ENCODE measurements around the gene FDXACB1.

FDXACB1 gene

DNA sequence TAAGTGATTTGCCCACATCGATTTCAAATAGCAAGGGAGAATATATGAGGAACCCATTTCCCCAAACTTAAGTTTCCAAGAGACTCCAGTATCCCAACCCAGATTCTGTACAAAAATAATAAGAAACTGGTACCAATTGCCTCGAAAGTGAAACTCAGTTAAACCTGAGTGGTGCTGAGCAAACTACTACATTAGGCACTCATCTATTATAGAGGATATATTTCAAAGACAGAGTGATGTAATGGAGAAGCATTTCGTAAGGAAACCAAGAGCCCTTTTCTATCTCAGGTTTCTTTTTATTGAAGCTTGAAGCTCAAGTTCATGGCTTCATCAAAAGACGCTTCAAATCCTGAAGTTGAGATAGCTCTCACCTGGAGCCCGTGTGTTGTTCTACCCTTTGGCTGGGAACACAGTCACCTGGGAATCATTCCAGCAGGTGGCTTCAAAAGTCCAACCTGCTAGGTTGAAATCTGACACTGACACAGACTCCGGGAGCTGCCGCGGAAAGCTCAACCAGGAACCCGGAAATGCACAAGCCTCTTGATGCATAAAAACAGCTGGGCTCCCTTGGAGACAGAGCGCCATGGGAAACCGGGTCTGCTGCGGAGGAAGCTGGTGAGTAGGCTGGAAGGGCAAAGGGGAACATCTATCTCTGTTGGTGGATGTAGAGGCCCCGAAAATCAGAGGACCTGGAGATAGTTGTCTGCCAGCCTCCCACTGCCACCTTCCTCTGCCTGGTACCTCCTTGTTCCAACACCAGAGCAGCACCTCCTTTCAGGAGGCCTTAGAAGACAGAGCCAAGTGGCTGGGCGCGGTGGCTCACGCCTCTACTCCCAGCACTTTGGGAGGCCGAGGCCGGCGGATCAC is 39.7 kb upstream of the FDXACB1 start, which contains the start of gene C11orf52:
TSS of gene C11orf52 (plus strand) at position 524 of the 867 bp plus-strand sequence. CDS start at position 584, 60 bp downstream.
- H2BK5ac ChIP-seq (ENCODE audit: low read length), result peak within 1 kb of the TSS; percentile 82
- no peak within 1 kb of the TSS for H3K9ac ChIP-seq (ENCODE audit: low read depth, low read length, poor library complexity)
- peak within 1 kb of the TSS; percentile 90 for H4K8ac ChIP-seq (ENCODE audit: low read depth, low read length)
- H3K4me1 ChIP-seq (ENCODE audit: control insufficient read depth in 2 of 2, insufficient read depth in 1 of 2, low read depth in 1 of 2, low read length in 2 of 2), result peaks cover 5 to 6% of the 10 kb centered on the region in 2 donors
- no peak within 1 kb of the TSS for H3K14ac ChIP-seq (ENCODE audit: low read length)
- no peaks in the 10 kb centered on the region for H3K27me3 ChIP-seq (ENCODE audit: control insufficient read depth in 3 of 3, insufficient read depth in 3 of 3, low read depth in 1 of 3, low read length in 3 of 3)
- H2BK12ac ChIP-seq (ENCODE audit: low read length), result no peak within 1 kb of the TSS
- peak within 1 kb of the TSS; percentile 96 for H2AFZ ChIP-seq (ENCODE audit: low read length)
- H2AK5ac ChIP-seq (ENCODE audit: low read depth, low read length), result peak within 1 kb of the TSS; percentile 79
- H3K4me2 ChIP-seq (ENCODE audit: insufficient read depth, low read length, poor library complexity, severe bottlenecking), result peak within 1 kb of the TSS; percentile 33
- no peaks in the 10 kb centered on the region for H3K79me1 ChIP-seq (ENCODE audit: low read depth, low read length)
- peak within 1 kb of the TSS; percentile 66 for H3K4ac ChIP-seq (ENCODE audit: low read length)
- H2BK120ac ChIP-seq (ENCODE audit: low read depth, low read length), result no peak within 1 kb of the TSS
- no peak within 1 kb of the TSS for H4K91ac ChIP-seq (ENCODE audit: low read depth, low read length, poor library complexity)
- H3K4me3 ChIP-seq (ENCODE audit: low read length in 2 of 2), result peak within 1 kb of the TSS in 1 of 2 donors; percentile 21
- H3K9me3 ChIP-seq (replicated peaks in 1 of 2; ENCODE audit: control insufficient read depth in 2 of 2, insufficient read depth in 1 of 2, low read depth in 1 of 2, low read length in 2 of 2), result no peaks in the 10 kb centered on the region
- no peak within 1 kb of the TSS for H2BK15ac ChIP-seq (ENCODE audit: low read length)
- H3K23ac ChIP-seq (ENCODE audit: low read depth, low read length, poor library complexity), result peak within 1 kb of the TSS; percentile 91
- H3K36me3 ChIP-seq (replicated peaks in 1 of 2; ENCODE audit: control insufficient read depth in 2 of 2, insufficient read depth in 2 of 2, low read length in 2 of 2), result no peaks in the 10 kb centered on the region
- peak within 1 kb of the TSS; percentile 48 for H3K18ac ChIP-seq (ENCODE audit: low read length)
- no peak within 1 kb of the TSS for H3K27ac ChIP-seq (replicated peaks; ENCODE audit: low read length)
- no CpG with 5 or more reads among the region's 19 CpGs for WGBS, 2 donors (ENCODE audit: extremely low coverage in 2 of 2, insufficient read length in 2 of 2, insufficient replicate concordance in 1 of 2)
- no peak for DNase-seq (ENCODE audit: low spot score)

DNA sequence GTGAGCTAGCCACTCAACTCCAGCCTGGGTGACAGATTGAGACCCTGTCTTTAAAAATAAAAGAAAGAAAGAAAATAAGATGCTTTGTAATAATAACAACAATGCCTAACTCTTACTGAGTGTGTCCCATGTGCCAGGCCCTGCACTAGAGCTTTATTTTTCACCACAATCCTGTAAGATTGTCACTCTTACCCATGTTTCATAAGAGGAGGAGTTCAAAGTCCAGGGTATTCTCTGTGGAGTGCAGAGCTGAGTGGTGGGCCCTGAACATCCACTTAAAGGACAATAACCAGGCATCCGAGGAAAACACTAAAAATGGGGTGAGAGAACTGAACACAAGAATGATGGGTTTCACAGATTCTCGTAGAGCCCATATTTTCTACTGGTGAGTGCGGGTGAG is 38.8 kb upstream of the FDXACB1 start:
- no peak overlapping the region for H3K9ac ChIP-seq (ENCODE audit: low read depth, low read length, poor library complexity)
- H3K14ac ChIP-seq (ENCODE audit: low read length), result no peak overlapping the region
- no peak overlapping the region for H2AK5ac ChIP-seq (ENCODE audit: low read depth, low read length)
- H3K27ac ChIP-seq (replicated peaks; ENCODE audit: low read length), result no peak overlapping the region
- H3K9me3 ChIP-seq (replicated peaks in 1 of 2; ENCODE audit: control insufficient read depth in 2 of 2, insufficient read depth in 1 of 2, low read depth in 1 of 2, low read length in 2 of 2), result no peaks in the 10 kb centered on the region
- H3K4me2 ChIP-seq (ENCODE audit: insufficient read depth, low read length, poor library complexity, severe bottlenecking), result no peak overlapping the region
- H4K8ac ChIP-seq (ENCODE audit: low read depth, low read length), result no peak overlapping the region
- H3K18ac ChIP-seq (ENCODE audit: low read length), result no peak overlapping the region
- H3K79me1 ChIP-seq (ENCODE audit: low read depth, low read length), result no peaks in the 10 kb centered on the region
- H3K23ac ChIP-seq (ENCODE audit: low read depth, low read length, poor library complexity), result no peak overlapping the region
- peak overlapping the region; percentile 96 for H2AFZ ChIP-seq (ENCODE audit: low read length)
- WGBS, 2 donors (ENCODE audit: extremely low coverage in 2 of 2, insufficient read length in 2 of 2, insufficient replicate concordance in 1 of 2), result no CpG with 5 or more reads among the region's 3 CpGs
- H3K4me1 ChIP-seq (ENCODE audit: control insufficient read depth in 2 of 2, insufficient read depth in 1 of 2, low read depth in 1 of 2, low read length in 2 of 2), result peaks cover 3 to 5% of the 10 kb centered on the region in 2 donors
- no peak overlapping the region for H3K4me3 ChIP-seq (ENCODE audit: low read length in 2 of 2)
- no peak overlapping the region for H3K4ac ChIP-seq (ENCODE audit: low read length)
- no peaks in the 10 kb centered on the region for H3K27me3 ChIP-seq (ENCODE audit: control insufficient read depth in 3 of 3, insufficient read depth in 3 of 3, low read depth in 1 of 3, low read length in 3 of 3)
- H4K91ac ChIP-seq (ENCODE audit: low read depth, low read length, poor library complexity), result no peak overlapping the region
- no peak overlapping the region for H2BK15ac ChIP-seq (ENCODE audit: low read length)
- DNase-seq (ENCODE audit: low spot score), result no peak
- H2BK5ac ChIP-seq (ENCODE audit: low read length), result no peak overlapping the region
- H2BK120ac ChIP-seq (ENCODE audit: low read depth, low read length), result no peak overlapping the region
- H3K36me3 ChIP-seq (replicated peaks in 1 of 2; ENCODE audit: control insufficient read depth in 2 of 2, insufficient read depth in 2 of 2, low read length in 2 of 2), result no peaks in the 10 kb centered on the region
- H2BK12ac ChIP-seq (ENCODE audit: low read length), result no peak overlapping the region

DNA sequence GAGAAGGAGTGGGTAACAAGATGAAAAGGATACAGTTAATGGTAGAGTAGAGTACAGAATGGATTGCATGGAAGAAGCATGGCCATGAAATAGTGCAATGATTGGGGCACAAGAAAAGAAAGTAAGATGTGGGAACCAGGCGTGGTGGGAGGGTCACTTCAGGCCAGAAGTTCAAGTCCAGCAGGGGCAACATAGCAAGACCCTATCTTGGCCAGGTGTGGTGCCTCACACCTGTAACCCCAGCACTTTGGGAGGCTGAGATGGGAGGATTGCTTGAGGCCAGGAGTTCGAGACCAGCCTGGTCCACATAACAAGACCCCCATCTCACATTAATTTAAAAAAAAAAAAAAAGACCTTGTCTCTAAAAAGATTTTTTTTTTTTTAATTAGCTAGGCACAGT is 38.3 kb upstream of the FDXACB1 start:
- H4K8ac ChIP-seq (ENCODE audit: low read depth, low read length), result no peak overlapping the region
- H2BK12ac ChIP-seq (ENCODE audit: low read length), result no peak overlapping the region
- peaks cover 3 to 6% of the 10 kb centered on the region in 2 donors for H3K4me1 ChIP-seq (ENCODE audit: control insufficient read depth in 2 of 2, insufficient read depth in 1 of 2, low read depth in 1 of 2, low read length in 2 of 2)
- no peak overlapping the region for H3K4ac ChIP-seq (ENCODE audit: low read length)
- H2BK5ac ChIP-seq (ENCODE audit: low read length), result no peak overlapping the region
- H3K18ac ChIP-seq (ENCODE audit: low read length), result no peak overlapping the region
- H4K91ac ChIP-seq (ENCODE audit: low read depth, low read length, poor library complexity), result no peak overlapping the region
- H3K4me2 ChIP-seq (ENCODE audit: insufficient read depth, low read length, poor library complexity, severe bottlenecking), result no peak overlapping the region
- H3K4me3 ChIP-seq (ENCODE audit: low read length in 2 of 2), result no peak overlapping the region
- H2BK15ac ChIP-seq (ENCODE audit: low read length), result no peak overlapping the region
- no peak overlapping the region for H2AFZ ChIP-seq (ENCODE audit: low read length)
- H3K36me3 ChIP-seq (replicated peaks in 1 of 2; ENCODE audit: control insufficient read depth in 2 of 2, insufficient read depth in 2 of 2, low read length in 2 of 2), result no peaks in the 10 kb centered on the region
- no peaks in the 10 kb centered on the region for H3K27me3 ChIP-seq (ENCODE audit: control insufficient read depth in 3 of 3, insufficient read depth in 3 of 3, low read depth in 1 of 3, low read length in 3 of 3)
- H3K9ac ChIP-seq (ENCODE audit: low read depth, low read length, poor library complexity), result no peak overlapping the region
- no peak overlapping the region for H3K14ac ChIP-seq (ENCODE audit: low read length)
- H3K23ac ChIP-seq (ENCODE audit: low read depth, low read length, poor library complexity), result no peak overlapping the region
- H2AK5ac ChIP-seq (ENCODE audit: low read depth, low read length), result no peak overlapping the region
- H3K79me1 ChIP-seq (ENCODE audit: low read depth, low read length), result no peaks in the 10 kb centered on the region
- H2BK120ac ChIP-seq (ENCODE audit: low read depth, low read length), result no peak overlapping the region
- H3K9me3 ChIP-seq (replicated peaks in 1 of 2; ENCODE audit: control insufficient read depth in 2 of 2, insufficient read depth in 1 of 2, low read depth in 1 of 2, low read length in 2 of 2), result no peaks in the 10 kb centered on the region
- no peak for DNase-seq (ENCODE audit: low spot score)
- no peak overlapping the region for H3K27ac ChIP-seq (replicated peaks; ENCODE audit: low read length)
- WGBS, 2 donors (ENCODE audit: extremely low coverage in 2 of 2, insufficient read length in 2 of 2, insufficient replicate concordance in 1 of 2), result no CpG with 5 or more reads among the region's 2 CpGs

DNA sequence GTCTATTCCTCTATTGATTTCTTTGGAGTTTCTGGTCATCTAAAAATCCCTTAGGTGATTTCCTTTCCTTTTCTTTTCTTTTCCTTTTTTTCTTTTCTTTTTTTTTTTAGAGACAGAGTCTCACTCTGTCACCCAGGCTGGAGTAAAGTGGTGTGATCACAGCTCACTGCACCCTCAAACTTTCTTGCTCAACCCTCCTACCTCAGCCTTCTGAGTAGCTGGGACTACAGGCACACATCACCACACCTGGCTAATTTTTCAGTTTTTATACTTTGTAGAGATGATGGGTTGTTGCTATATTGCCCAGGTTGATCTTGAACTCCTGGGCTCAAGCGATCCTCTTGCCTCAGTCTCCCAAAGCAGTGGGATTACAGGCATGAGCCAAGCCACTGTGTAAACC is 37.8 kb upstream of the FDXACB1 start:
- no peak overlapping the region for H2AK5ac ChIP-seq (ENCODE audit: low read depth, low read length)
- H3K4me3 ChIP-seq (ENCODE audit: low read length in 2 of 2), result no peak overlapping the region
- no peak overlapping the region for H3K14ac ChIP-seq (ENCODE audit: low read length)
- DNase-seq (ENCODE audit: low spot score), result no peak
- no peak overlapping the region for H3K9ac ChIP-seq (ENCODE audit: low read depth, low read length, poor library complexity)
- H3K36me3 ChIP-seq (replicated peaks in 1 of 2; ENCODE audit: control insufficient read depth in 2 of 2, insufficient read depth in 2 of 2, low read length in 2 of 2), result no peaks in the 10 kb centered on the region
- no peak overlapping the region for H4K8ac ChIP-seq (ENCODE audit: low read depth, low read length)
- no peak overlapping the region for H3K4me2 ChIP-seq (ENCODE audit: insufficient read depth, low read length, poor library complexity, severe bottlenecking)
- no peaks in the 10 kb centered on the region for H3K27me3 ChIP-seq (ENCODE audit: control insufficient read depth in 3 of 3, insufficient read depth in 3 of 3, low read depth in 1 of 3, low read length in 3 of 3)
- no peak overlapping the region for H3K18ac ChIP-seq (ENCODE audit: low read length)
- H3K4me1 ChIP-seq (ENCODE audit: control insufficient read depth in 2 of 2, insufficient read depth in 1 of 2, low read depth in 1 of 2, low read length in 2 of 2), result peaks cover 8 to 12% of the 10 kb centered on the region in 2 donors
- no peak overlapping the region for H3K23ac ChIP-seq (ENCODE audit: low read depth, low read length, poor library complexity)
- H3K4ac ChIP-seq (ENCODE audit: low read length), result no peak overlapping the region
- no peak overlapping the region for H4K91ac ChIP-seq (ENCODE audit: low read depth, low read length, poor library complexity)
- no peaks in the 10 kb centered on the region for H3K79me1 ChIP-seq (ENCODE audit: low read depth, low read length)
- no peak overlapping the region for H2BK15ac ChIP-seq (ENCODE audit: low read length)
- H2AFZ ChIP-seq (ENCODE audit: low read length), result no peak overlapping the region
- no peak overlapping the region for H3K27ac ChIP-seq (replicated peaks; ENCODE audit: low read length)
- no peaks in the 10 kb centered on the region for H3K9me3 ChIP-seq (replicated peaks in 1 of 2; ENCODE audit: control insufficient read depth in 2 of 2, insufficient read depth in 1 of 2, low read depth in 1 of 2, low read length in 2 of 2)
- no peak overlapping the region for H2BK120ac ChIP-seq (ENCODE audit: low read depth, low read length)
- no peak overlapping the region for H2BK5ac ChIP-seq (ENCODE audit: low read length)
- H2BK12ac ChIP-seq (ENCODE audit: low read length), result no peak overlapping the region
- WGBS, 2 donors (ENCODE audit: extremely low coverage in 2 of 2, insufficient read length in 2 of 2, insufficient replicate concordance in 1 of 2), result no CpG with 5 or more reads among the region's 1 CpG

Measured in neuronal stem cell (in vitro differentiated cells).